ENCODE results near the gene CENPO.
A peak's percentile ranks its signal among the peaks of the same experiment; 100 is the strongest.

Gene CENPO

DNA sequence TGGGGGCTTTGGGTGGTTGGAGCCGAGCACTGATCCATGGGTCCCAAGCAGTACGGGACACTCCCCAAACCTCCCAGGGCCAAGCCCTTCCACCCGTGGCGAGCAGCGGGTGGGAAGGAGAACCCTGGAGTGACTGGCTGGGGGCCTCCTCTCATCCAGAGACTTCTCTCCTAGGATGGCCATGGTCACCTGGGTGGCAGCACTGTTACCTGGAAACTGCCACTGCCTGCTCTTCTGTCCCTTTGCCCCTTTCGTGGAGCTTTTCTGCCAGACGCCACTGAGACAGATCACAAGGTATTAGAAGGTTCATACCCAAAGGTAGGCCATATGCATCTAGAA is 26.9 kb downstream of the CENPO start:
- no peak for TF ChIP-seq TAF1 (IDR thresholded peaks at IDR 0.05; ENCODE audit: low read depth)
- no peak for TF ChIP-seq CEBPB (IDR thresholded peaks at IDR 0.05)
- no peak for TF ChIP-seq ZBTB7A (IDR thresholded peaks at IDR 0.05; ENCODE audit: low read depth)
- TF ChIP-seq YY1 (IDR thresholded peaks at IDR 0.05; ENCODE audit: low read depth), result no peak
- TF ChIP-seq NFIC (IDR thresholded peaks at IDR 0.05), result no peak
- no peak for TF ChIP-seq EGR1 (IDR thresholded peaks at IDR 0.05)
- TF ChIP-seq FOXM1 (IDR thresholded peaks at IDR 0.05; ENCODE audit: borderline replicate concordance, low read depth), result no peak
- TF ChIP-seq, protein P1, sequence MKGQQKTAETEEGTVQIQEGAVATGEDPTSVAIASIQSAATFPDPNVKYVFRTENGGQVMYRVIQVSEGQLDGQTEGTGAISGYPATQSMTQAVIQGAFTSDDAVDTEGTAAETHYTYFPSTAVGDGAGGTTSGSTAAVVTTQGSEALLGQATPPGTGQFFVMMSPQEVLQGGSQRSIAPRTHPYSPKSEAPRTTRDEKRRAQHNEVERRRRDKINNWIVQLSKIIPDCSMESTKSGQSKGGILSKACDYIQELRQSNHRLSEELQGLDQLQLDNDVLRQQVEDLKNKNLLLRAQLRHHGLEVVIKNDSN (IDR thresholded peaks at IDR 0.05), result no peak
- TF ChIP-seq RAD21 (IDR thresholded peaks at IDR 0.05; ENCODE audit: low read depth), result no peak
- TF ChIP-seq TCF12 (IDR thresholded peaks at IDR 0.05; ENCODE audit: low read depth), result no peak
- TF ChIP-seq CREB1 (IDR thresholded peaks at IDR 0.05; ENCODE audit: low read depth), result no peak
- TF ChIP-seq EP300 (IDR thresholded peaks at IDR 0.05; ENCODE audit: borderline replicate concordance), result no peak
- TF ChIP-seq, protein P2, sequence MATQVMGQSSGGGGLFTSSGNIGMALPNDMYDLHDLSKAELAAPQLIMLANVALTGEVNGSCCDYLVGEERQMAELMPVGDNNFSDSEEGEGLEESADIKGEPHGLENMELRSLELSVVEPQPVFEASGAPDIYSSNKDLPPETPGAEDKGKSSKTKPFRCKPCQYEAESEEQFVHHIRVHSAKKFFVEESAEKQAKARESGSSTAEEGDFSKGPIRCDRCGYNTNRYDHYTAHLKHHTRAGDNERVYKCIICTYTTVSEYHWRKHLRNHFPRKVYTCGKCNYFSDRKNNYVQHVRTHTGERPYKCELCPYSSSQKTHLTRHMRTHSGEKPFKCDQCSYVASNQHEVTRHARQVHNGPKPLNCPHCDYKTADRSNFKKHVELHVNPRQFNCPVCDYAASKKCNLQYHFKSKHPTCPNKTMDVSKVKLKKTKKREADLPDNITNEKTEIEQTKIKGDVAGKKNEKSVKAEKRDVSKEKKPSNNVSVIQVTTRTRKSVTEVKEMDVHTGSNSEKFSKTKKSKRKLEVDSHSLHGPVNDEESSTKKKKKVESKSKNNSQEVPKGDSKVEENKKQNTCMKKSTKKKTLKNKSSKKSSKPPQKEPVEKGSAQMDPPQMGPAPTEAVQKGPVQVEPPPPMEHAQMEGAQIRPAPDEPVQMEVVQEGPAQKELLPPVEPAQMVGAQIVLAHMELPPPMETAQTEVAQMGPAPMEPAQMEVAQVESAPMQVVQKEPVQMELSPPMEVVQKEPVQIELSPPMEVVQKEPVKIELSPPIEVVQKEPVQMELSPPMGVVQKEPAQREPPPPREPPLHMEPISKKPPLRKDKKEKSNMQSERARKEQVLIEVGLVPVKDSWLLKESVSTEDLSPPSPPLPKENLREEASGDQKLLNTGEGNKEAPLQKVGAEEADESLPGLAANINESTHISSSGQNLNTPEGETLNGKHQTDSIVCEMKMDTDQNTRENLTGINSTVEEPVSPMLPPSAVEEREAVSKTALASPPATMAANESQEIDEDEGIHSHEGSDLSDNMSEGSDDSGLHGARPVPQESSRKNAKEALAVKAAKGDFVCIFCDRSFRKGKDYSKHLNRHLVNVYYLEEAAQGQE (IDR thresholded peaks at IDR 0.05; ENCODE audit: low read depth), result no peak
- TF ChIP-seq, protein P3, sequence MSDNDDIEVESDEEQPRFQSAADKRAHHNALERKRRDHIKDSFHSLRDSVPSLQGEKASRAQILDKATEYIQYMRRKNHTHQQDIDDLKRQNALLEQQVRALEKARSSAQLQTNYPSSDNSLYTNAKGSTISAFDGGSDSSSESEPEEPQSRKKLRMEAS (IDR thresholded peaks at IDR 0.05), result no peak
- no peak for TF ChIP-seq TEAD4 (IDR thresholded peaks at IDR 0.05)

DNA sequence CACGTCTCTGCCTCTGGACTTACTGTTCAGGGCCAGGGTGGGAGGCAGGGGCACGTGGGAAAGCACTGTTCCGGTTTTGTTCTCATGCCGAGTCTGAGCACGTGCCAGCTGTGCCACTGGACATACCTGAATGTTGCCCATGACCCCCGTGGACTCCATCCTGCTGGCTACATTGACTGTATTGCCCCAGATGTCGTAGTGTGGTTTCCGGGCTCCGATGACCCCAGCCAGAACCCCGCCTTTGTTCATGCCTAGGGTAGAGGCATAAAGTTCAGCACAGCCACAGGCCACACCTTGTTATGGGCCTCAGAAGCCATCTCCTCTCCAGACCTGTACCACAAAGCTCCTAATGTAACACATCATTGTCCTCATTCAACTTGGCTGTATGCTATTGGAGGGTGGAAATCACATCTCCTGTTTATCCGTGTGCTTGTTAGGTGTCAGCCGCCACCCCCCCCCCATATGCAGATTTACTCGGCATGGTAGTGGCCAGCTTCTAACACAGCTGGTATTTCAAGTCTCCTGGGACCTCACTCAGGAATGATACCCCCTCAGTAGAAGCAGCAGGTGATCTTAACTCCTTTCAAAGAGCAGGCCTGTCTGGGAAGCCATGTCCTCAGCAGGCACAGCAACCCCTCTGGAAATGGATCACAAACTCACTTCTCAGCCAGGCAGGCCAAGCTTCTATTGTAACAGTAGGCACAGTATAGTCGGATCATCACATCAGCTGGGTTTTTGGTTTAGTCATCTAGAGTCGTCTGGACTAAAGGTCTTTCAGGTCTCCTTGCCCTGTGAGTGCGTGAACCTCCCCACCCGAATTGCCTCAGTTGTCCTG is 27.6 kb downstream of the CENPO start:
- TF ChIP-seq EP300 (IDR thresholded peaks at IDR 0.05; ENCODE audit: borderline replicate concordance) (peak; percentile 28; the same call in 1 of the 2 replicates), TCF12 (IDR thresholded peaks at IDR 0.05; ENCODE audit: low read depth) (no peak), CEBPB (IDR thresholded peaks at IDR 0.05) (no peak)

DNA sequence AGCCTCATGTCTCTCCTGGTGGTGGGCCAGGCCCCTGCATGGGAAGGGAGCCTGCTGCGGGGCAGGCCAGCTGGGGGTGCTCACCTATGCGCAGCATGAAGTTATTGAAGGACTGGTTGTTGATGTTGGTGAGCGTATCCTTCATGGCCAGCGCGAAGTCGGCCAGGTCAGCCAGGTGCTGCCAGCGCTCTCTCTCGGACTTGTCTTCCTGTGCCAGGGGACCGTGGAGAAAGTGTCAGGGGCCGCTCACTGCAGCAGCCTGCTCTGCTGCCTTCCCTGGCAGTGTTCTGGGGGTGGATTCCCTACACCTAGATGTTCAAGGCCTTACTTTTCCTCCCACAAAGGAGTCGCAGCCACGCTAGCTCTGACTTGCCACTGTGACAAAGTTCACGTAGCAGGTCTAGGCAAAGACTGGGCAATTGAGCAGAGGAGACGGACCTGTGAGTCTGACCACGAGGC is 28.2 kb downstream of the CENPO start:
- TF ChIP-seq CEBPB (IDR thresholded peaks at IDR 0.05) (no peak), TAF1 (IDR thresholded peaks at IDR 0.05; ENCODE audit: low read depth) (no peak), NFIC (IDR thresholded peaks at IDR 0.05) (no peak)

DNA sequence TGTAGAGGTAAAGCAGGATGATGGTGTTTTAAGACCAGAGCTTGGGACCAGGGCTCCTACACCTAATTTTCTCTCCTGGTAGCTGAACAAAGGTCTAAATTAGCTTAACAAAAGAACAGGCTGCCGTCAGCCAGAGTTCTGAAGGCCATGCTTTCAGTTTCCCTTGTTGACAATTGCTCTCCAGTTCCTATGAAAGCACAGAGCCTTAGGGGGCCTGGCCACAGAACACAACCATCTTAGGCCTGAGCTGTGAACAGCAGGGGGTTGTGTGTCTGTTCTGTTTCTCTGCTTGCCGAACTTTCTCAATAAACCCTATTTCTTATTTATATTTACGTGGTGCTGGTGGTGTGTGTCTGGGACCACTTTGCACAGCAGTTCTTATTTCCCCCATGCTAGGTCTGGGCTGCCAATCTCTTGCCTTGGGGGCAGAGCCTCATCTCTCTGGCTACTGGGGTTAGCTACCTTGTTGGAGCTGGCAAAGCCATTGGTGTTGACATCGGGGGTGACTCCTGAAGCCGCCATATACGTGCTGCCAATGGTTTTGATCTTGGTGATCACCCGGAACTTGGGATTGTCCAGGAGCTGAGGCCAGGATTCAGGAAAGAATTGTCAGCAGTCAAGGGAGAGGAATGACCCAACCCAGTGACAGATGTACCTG is 29.0 kb downstream of the CENPO start:
- TF ChIP-seq EGR1 (IDR thresholded peaks at IDR 0.05) (no peak), TEAD4 (IDR thresholded peaks at IDR 0.05) (no peak), RAD21 (IDR thresholded peaks at IDR 0.05; ENCODE audit: low read depth) (no peak), CREB1 (IDR thresholded peaks at IDR 0.05; ENCODE audit: low read depth) (no peak), EP300 (IDR thresholded peaks at IDR 0.05; ENCODE audit: borderline replicate concordance) (no peak), YY1 (IDR thresholded peaks at IDR 0.05; ENCODE audit: low read depth) (no peak), TAF1 (IDR thresholded peaks at IDR 0.05; ENCODE audit: low read depth) (no peak), TCF12 (IDR thresholded peaks at IDR 0.05; ENCODE audit: low read depth) (no peak), CEBPB (IDR thresholded peaks at IDR 0.05) (no peak), FOXM1 (IDR thresholded peaks at IDR 0.05; ENCODE audit: borderline replicate concordance, low read depth) (no peak)
- TF ChIP-seq, protein P3 (IDR thresholded peaks at IDR 0.05), result no peak
- TF ChIP-seq, protein P1 (IDR thresholded peaks at IDR 0.05), result no peak

DNA sequence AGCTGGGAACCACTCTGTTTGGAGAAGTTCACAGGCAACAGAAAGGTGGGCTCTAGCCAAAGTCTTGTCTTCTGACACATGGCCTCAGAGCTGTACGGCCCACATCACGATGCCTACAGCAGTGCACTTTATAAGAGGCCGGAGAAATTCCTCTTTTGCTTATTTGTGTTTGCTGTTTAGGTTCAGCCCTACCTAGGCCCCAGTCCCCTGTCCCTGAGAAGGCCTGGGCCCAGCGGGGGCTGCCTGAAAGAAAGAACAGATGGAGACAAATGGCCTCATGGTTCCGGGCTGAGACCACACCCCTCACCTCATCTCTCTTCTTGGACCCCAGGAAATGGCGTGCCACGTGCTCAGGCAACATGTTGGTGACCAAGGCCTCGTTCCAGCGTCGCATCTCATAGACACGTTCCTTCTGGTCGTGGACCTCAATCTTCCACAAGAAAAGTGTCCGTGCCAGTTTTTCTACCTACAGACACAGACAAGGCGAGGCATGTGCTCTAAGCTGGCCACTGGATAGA is 30.9 kb downstream of the CENPO start:
- TF ChIP-seq RAD21 (IDR thresholded peaks at IDR 0.05; ENCODE audit: low read depth), result no peak
- TF ChIP-seq NFIC (IDR thresholded peaks at IDR 0.05), result no peak
- TF ChIP-seq ZBTB7A (IDR thresholded peaks at IDR 0.05; ENCODE audit: low read depth), result no peak
- no peak for TF ChIP-seq EGR1 (IDR thresholded peaks at IDR 0.05)
- no peak for TF ChIP-seq TCF12 (IDR thresholded peaks at IDR 0.05; ENCODE audit: low read depth)
- TF ChIP-seq, protein P3 (IDR thresholded peaks at IDR 0.05), result no peak
- no peak for TF ChIP-seq EP300 (IDR thresholded peaks at IDR 0.05; ENCODE audit: borderline replicate concordance)
- TF ChIP-seq TEAD4 (IDR thresholded peaks at IDR 0.05), result no peak
- TF ChIP-seq YY1 (IDR thresholded peaks at IDR 0.05; ENCODE audit: low read depth), result no peak
- TF ChIP-seq, protein P1 (IDR thresholded peaks at IDR 0.05), result no peak

Data from Ishikawa (cell line).